Suppressor macrophage treated with lipopolysaccharide for 4 hours (primary cell): ENCODE data around the gene KRT71.

Source experiments
- DNase-seq: peaks from one replicate; pipeline ENCODE4 v3.0.0-alpha.2; 2020

KRT71 gene

DNA sequence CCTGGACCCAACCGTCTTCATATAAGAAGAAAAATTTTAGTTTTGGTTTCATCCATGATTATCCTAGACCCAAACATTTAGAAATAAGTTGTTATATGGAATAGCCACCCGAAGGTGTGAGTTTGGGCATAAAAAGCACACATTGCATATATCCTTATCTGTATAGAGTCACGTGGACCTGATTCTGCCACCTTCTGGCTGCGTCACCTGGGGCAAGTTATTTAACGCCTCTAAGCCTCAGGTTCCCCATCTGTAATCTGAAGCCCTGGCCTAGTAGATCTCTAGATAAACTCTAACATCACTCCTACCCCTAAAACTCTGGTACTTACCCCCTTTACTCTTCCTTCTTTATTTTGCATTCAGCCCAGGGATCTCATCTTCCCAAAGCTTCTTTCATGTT is 18.5 kb downstream of the KRT71 start:
- no peak for DNase-seq

DNA sequence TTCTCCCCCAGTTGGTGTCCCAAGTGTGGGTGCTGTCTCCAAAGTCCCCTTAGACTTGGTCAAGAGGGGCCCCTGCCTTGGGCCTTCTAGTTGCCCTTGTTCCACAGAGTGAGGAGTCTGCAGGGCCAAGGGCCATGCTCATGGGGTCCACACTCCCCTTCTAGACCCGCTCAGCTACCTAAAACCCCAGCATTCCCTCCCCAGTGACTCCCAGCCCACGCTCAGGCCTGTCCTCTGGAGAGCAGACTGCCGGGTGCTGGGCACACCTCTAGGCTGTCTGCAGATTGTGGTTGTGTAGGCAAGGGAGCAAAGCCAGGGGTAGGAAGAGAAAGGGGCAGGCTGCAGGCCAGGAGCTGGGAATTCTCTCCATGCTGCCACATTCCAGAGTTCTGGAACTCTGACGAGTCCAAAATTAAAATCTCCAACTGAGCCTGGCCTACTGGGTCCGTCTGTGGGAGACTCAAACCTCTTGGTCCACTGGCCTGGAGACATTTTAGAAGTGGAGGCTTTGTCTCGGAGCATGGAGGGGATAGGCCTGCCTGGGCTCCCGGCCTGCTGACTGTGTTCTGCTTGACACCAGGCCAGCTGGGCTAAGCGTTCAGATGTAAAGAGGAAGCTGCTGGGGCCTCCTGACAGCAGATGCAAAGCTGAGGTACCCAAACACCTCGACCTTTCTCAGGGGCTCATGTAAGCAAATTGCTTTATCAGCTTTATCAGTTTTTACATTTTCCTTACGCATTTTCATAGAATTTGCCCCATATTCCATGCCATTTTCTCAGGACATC is 19.1 kb downstream of the KRT71 start:
- DNase-seq = no peak

DNA sequence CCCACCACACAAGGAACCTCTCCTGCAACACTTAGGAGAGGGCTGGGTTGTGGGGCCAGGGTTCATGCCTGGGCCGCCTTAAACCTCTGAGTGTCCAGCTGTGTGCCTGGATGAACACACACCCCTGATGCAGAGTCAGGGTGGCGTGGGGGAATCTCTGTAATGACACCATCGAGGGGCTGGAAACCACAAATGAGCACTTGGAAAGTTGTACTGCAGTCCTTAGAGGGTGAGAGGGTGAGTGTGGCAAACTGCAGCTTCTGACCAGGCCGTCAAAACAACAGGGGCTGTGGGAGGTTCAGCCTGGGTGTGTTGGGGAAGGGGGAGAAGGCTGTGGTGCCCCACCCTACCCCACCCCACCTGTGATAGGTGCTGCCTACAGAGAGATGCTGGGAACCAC is 20.3 kb downstream of the KRT71 start:
- peak; percentile 12 for DNase-seq

DNA sequence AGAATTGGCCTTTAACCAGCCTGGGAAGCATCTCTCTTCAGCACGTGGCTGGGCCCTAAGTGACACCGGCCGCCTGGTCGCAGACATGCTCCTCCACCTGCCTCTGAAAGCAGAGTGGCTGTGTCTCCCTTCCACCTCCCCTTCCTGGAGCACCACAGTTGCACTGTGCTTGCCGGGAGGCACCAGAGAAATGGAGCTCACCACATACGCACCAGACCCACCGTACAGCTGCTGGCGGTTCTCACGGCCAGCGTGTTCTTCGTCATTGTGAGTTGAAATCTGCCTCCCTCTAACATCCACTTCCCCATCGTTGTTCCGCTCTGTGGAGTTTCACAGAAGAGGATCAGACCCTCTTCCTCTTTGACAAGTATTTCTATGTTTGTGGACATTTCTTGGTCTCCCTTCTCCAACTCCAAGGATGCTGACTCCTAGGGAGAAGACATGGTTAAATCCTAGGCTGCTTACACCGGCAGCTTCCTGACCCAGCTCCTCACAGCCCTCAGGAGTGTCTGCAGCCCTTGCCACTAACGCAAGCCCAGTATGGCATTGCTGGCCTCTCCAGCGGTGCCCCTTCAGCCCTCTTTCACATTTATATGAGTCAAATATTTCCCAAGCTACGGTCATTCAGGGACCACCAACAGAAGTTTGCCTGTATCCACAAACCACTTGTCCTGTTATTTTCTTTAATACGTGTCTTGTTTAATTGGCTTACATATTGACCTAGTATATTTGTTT is 21.2 kb downstream of the KRT71 start:
- peak; percentile 81 for DNase-seq

DNA sequence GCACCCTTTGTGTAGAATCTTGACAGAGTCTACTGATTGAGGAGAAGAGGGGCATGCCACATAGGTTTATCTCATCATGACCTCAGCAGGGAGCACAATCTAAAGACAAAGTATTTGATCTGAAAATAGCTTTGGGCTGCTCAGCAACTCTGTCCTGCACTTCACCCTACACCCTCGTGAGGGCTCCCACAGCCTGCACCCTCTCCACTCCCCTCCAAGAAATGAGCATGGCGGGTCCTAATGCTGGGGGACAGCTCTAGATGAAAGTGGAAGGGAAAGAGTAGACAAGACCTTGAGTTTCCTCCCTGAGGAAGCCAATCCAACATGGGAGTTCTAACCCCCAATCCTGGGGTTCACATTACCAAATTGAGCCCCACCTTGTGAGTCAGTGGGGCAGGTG is 22.0 kb downstream of the KRT71 start:
- no peak for DNase-seq

DNA sequence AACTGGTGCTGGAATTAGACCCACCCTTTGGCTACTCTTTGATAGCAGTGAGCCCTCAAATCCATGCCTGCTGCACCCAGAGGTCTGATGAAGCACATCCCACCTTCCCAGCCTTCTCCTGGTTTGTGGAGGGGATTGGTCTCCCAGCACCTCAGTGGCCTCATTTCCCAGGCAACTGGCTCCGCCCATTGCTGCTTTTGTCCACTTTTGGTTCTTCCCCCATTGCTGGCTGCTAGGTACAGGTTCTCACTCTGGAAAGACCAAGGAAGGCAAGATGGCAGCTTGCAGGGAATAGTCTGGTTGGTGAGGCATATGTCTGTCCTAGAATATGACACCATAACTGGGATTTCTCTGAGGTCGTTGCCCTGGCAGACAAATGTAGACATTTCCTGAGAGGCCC is 22.6 kb downstream of the KRT71 start:
- no peak for DNase-seq

DNA sequence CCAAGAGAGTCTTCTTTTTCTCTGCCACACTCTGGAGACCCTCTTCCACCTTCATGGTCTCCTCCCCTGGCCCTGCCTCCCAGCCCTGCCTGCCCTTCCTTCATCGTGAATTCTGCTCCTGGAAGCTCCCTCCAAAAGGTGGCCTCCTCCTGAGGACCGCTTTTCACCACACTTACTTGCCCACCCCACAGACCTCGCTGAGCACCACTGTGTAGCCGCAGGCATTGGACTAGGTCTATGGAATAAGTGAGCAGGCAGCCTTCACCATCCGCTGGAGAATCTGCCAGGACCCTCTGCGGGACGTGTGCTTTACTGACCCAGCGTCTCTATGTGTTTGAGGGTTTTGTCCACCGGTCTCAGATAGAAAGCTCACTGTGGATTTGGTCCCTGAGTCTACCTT is 23.1 kb downstream of the KRT71 start:
- no peak for DNase-seq

DNA sequence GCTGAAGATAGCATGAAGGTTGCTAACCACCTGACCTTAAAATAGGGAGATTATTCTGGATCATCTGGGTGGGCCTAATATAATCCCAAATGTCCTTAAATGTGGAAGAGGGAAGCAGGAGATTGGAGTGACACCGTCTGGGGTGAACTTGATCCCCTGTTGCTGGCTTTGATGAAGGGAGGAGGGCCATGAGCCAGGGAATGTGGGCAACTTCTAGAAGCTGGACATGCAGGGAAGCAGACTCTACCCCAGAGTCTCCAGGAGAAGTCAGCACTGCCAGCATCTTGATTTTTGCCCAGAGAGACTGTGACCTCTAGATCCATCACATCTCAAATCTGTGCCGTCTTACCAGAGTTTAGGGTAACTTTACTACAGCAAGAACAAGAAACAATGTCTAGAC is 23.5 kb downstream of the KRT71 start:
- no peak for DNase-seq

DNA sequence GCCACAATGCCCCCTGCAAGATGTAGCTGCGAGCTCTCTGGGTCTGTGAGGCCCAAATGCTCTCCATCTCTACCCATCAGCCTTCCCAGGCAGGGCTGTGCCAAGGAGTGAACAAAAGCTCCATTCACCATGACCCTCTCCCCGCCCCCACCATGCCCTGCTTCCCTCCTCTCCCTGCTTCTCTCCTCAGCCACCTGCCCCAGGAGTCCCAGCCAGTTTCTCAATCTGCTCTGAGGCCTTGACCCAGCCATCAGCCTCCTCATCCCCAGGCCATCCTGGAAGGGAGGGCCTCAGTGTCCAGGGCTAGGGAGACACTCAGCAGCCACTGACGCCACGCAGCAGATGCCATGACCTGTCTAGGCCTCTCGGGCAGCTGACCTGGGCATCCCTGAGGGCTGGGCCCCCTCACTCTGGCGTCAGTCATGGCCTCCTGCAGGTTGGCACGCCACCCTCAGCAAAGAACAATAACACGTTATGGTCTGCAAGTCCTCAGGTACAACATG is 24.3 kb downstream of the KRT71 start:
- no peak for DNase-seq

DNA sequence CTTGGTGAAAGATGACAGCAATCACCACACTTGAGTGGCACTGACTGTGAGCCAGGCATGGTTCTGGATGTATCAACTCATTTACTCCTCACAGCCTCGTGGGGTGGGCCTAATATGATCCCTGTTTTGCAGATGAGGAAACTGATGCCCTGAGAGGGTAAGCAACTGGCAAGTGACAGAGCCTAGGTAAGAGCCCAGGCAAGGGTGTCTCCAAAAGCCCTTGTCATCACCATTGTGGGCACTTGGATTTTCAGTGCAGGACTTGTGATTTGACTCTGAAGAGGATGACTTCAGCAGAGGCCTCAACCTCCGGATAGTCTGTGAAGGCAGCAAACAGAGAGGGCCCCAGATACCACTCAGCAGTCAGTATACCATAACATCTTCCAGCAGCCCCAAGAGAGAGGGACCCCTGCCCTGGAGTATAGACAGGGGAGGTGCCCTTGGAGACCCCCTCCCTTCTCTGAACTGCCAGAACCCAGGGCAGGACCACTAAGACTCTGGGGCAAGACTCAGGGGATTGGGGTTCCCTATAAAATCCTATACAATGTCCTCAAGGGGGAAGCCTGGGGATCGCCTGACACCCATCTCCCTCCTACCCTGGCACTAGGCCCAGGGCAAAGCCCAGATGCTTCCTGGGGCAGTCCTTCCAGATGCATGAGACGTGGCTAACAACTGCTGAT is 25.7 kb downstream of the KRT71 start:
- no peak for DNase-seq

DNA sequence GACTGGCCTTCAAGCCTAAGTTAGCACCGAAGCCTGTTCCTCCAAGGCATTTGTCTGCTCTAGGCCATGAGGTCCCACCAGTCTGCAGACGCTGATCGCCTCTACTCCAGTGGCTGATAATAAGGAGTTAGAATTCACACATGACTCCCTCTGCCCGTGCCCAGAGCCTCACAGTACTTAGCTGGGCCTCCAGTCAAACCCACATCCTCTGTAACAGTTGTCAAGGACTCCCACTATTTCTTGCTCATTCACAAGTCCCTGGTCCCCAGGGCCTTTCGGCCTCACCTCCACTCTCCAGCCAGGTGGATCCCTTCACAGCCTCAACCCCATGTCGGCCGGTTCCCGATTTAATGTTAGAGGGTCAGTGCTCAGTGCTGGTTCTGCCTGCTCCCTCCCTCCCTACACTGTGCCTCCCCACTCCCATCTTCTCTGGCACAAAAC is 26.4 kb downstream of the KRT71 start:
- no peak for DNase-seq

DNA sequence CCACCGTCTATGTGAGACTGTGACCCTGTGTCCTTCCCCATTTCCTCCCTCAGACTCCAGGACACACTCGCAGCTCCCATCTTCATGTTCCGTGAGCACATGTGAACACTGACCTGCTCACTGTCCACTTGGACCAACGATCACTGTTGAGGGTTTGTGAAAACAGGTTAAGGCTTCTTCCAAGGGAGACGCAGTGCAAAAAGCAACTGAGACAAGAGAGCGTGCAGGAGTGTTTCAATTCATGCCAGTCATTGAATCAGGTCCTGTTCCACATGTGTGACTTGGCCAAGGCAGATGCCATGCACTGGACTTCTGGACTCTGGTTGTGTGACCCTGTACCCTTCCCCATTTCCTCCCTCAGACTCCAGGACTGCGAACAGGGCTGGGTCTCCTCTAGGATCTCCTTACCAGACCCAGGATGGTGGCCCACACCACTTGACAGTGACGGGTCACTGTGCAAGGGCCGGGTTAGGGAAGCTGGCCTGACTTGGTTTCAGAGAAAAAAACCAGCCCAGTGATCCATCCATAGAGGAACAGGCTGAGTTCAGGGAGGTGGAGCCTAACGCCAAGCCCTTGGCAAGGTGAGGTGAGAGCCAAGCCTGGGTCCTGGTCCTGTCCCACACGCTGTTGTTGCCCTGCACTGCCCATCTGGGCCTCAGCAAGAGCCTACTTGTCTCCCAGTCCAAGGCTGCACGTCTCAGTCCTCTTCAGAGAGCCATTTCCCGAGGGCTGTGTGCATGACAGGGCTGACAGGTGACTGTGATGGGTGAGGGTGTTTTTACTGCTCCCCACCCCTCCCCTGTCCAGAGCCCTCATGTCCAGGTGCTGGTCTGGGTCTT is 27.1 kb downstream of the KRT71 start:
- no peak for DNase-seq

DNA sequence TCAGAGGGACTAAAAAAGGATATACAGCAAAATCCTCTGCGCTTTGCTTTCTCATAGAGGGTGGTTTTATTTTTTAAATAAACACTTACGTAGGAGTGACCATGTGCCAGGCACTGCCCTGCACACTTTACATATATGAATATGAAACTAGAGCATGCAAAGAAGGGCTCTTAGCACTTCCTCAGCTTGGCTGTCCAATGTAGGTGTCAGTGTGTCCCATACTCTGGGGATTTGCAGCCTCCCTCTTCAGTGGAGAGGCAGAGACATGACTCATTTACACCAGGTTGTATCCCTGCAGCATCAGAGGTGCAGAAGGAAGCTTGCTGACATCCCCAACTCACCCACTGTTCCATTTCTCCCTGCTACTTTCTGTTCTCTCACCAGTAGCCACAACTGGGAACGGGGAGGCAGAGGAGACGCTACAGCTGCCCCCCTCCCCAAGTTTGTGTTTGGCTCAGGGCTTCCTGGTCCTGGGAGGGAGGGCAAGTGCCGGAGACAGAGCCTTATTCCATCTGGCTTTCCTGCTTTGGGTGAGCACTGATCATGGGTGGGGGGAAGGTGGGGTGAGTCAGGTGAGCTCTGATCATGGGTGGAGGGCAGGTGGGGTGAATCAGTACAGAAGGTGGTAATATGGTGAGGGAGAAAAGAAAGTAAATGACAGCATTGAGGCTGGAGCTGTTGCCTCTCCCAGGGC is 27.9 kb downstream of the KRT71 start:
- DNase-seq = no peak

DNA sequence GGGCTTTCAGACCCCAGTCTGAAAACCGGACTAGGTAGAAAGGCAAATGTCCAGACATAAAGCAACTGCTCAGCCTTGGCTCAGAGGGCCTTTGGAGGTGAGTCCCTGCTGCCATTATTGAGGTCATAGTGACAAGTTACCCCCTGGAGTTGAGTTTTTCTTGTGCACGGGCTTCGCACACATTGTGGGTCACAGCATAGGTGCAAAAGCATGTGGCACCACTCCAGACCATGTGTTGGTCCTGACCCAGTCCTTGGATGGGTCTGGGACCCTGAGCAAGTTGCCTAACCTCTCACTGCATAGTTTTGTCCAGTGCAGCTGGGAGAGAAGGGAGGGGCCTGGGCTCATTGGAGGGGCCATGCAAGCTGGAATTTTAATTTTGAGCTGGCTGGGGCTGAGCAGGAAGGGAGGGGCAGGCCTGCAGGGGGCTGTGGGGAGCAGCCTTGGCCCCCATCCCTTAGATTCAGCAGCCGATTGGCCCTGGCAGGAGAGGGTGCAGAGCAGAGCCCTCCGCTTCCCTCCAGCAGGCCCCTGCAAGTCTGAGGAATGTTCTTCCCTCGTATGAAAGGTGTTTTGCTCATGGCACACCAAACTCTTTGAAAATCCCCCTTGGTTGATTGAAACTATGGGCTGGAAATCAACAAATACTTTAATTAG is 28.6 kb downstream of the KRT71 start:
- DNase-seq = no peak

DNA sequence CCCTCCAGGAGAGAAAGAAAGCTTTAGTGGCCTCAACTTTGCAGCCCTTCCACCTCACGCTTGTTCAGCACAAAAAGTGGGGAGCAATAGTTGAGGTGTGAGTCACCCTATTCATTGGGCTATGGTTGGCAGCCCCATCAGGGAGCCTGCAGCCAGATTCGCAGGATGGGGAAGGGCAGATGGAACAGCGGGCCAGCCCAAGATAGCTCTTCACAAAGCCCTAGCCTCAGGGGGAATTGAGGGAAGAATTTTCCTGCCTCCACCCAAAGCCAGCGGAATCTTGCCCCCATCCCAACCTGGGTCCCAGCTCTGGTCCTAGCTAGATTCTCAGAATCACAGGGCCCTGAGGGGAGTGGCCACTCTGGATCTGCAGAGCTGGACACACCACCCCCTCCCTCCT is 29.1 kb downstream of the KRT71 start:
- no peak for DNase-seq

DNA sequence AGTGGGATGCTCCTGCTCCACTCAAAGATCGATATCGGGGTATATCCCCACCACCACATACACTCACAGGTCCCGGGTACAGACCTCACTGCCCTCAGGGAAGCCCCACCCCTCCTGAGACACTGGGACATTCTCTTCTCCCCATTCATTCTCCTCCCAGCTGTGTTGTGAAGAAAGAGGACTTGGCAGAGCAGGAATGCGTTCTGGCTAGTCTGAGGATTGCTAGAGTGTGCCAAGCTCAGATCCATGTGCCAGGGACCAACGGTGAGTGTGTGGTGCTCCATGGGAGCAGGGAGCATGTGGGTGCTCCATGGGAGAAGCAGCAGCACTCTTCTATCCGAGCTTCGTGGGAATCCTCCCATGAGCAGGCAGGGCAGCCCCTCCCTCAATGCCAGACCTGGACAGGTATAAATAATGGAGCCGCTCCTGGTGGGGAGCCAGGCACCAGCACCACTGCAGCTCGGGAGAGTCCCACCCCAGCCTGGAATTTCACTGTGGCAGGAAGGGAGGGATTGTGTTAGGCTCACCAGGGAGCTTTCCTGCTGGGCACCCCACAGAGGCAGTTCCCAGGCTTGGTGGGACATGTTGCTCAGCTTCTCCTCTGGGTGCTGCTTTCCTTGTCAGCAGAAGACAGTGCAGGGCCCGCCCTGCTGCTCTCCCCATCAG is 30.5 kb downstream of the KRT71 start:
- no peak for DNase-seq

DNA sequence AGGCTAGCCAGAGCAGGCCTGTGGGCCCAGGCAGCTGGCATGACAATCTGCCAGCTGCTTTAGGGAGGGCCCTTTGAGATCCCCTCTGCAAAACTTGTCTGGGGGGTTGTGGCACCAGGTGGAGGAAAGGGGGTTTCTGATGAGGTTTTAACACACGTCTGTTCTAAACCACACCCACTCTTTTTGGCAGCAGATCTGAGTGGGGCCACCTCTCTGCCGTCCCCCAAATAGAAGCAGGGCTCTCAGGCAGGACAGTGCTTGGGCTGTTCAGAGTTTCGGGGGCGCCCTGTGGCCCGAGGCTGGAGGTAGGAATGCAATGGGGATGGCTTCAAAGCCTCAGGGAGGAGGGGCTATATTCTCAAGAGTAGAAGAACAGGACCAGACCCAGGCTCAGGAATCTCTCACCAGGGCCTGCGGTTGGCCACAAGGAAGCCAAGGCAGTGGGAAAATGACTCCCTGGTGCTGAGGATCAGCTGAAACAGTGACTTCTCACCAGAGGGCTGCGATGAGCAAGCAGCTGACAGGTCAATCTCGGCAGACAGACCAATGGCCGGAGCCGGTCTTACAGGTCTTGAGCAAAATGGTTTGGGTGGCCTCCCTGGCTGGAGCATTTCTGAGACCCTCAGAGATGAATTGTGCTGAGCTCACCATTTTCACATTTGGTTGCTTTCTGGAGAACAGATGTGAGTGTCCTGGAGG is 31.2 kb downstream of the KRT71 start:
- DNase-seq = no peak

DNA sequence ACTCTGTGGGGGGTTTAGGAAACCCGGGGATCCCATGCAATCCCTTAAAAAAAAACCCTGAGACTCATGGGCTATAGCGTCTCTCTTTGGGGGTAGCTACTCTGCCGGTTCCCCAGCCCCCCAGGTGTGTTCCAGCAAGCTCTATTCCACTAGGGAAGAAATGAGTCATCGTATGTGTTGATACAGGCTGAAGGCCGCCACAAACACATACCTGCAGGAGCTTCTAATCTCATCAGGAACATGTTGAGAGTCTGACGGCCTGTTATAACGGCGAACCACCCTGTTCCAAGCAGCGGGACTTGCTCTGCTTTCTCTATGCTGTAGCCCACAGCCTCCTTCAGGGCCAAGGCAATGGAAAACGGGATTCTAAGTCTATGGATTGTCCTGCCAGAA is 31.8 kb downstream of the KRT71 start:
- no peak for DNase-seq

DNA sequence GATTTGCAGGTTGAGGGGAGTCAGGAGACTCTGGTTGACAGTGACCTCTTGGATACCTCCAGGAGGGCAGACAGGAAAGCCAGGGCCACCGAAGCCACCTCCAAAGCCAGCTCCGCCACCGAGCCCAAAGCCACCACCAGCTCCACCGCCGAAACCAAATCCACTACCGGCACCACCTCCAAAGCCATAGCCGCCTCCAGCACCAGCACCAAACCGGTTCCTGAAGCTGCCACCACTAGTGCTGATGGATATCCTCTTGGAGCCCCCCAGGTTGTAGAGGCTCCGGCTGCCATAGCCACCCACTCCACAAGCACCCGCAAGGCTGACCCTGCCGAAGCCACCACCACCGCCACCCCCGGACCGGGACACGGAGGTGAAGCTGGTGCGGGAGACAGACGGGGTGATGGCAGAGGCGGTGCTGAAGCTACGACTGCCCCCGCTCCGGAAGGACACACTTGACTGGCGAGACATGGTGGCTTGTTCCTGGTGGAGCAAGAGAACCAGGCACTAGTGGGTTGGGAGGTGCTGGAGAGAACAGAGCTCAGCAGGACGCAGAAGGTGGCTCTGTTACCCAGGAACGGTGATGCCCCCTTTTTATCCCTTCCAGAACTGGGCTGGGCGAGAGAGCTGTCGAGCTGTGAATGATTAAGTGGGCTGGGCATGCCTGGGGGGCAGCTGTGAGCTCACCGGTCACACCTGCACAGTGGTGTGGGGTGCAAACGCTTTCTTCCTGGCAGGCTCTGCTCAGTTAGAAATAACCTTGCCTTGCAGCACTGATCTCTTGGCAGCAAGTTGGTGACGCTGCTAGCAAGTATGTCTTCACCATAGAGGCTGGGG is 32.9 kb downstream of the KRT71 start, which contains the start of gene KRT5:
TSS of gene KRT5 (minus strand) at position 569 of the 837 bp plus-strand sequence. CDS start at position 471, 98 bp downstream.
- DNase-seq = no peak
